A673 (cell line): ENCODE measurements around the gene SLC6A2. TPM values are rescaled to one million over a fixed set of nuclear protein-coding genes. Genes with fewer than 3 reads are reported as not detected.

ENCODE experiments used
- BruUV-seq: library from RNA; stranded (reverse); fragments of 400-500 nt; replicated peaks from 2 replicates; lab custom pipeline; 2021; lab: Mats Ljungman, UMichigan
- CTCF ChIA-PET: fragments of 300-600 bp; sonication (Branson Sonifier 250); formaldehyde crosslinking; loops from one replicate; lab custom pipeline; 2022; ENCODE audit warnings: antibody characterized with exemption; lab: Charles Lee
- POLR2A ChIA-PET: fragments of 300-600 bp; sonication (Branson Sonifier 250); formaldehyde crosslinking; loops from one replicate; lab custom pipeline; 2022; ENCODE audit warnings: antibody characterized with exemption; ENCODE audit not compliant: low non-redundant PET; lab: Charles Lee
- DNase-seq: peaks from one replicate; pipeline ENCODE4 v3.0.0-alpha.2; 2015; ENCODE audit warnings: low spot score
- H3K27ac ChIP-seq: fragments of 200-600 bp; sonication (generic); 2 replicates; pipeline ENCODE4 v1.5.1; 2016; ENCODE audit warnings: mixed run types, low read depth, mild to moderate bottlenecking, mixed read lengths, antibody characterized with exemption, low read length; ENCODE audit not compliant: poor library complexity, severe bottlenecking
- H3K27me3 ChIP-seq: fragments of 200-600 bp; sonication (generic); replicated peaks from 2 replicates; pipeline ENCODE4 v1.6.1; 2017; ENCODE audit warnings: mixed run types, low read depth, mild to moderate bottlenecking, mixed read lengths, antibody characterized with exemption, low read length; ENCODE audit not compliant: insufficient read depth, poor library complexity
- H3K36me3 ChIP-seq: fragments of 200-600 bp; sonication (generic); 2 replicates; pipeline ENCODE4 v1.6.1; 2016; ENCODE audit warnings: mixed run types, mild to moderate bottlenecking, mixed read lengths, antibody characterized with exemption, low read length; ENCODE audit not compliant: insufficient read depth, poor library complexity, severe bottlenecking
- H3K4me1 ChIP-seq: fragments of 200-600 bp; sonication (generic); 2 replicates; pipeline ENCODE4 v1.6.1; 2017; ENCODE audit warnings: mixed run types, mild to moderate bottlenecking, mixed read lengths, antibody characterized with exemption, low read length; ENCODE audit not compliant: insufficient read depth, poor library complexity, severe bottlenecking
- H3K4me3 ChIP-seq: fragments of 200-600 bp; sonication (generic); 2 replicates; pipeline ENCODE4 v1.5.1; 2016; ENCODE audit warnings: low read depth, mixed run types, mild to moderate bottlenecking, mixed read lengths, low read length; ENCODE audit not compliant: poor library complexity, severe bottlenecking
- H3K9me3 ChIP-seq: fragments of 200-600 bp; sonication (generic); 2 replicates; pipeline ENCODE4 v1.6.1; 2016; ENCODE audit warnings: mixed run types, low read depth, mild to moderate bottlenecking, mixed read lengths, antibody characterized with exemption, low read length; ENCODE audit not compliant: poor library complexity, severe bottlenecking
- CTCF ChIP-seq: fragments of 300-800, 200-600 bp; sonication (generic); conservative IDR thresholded peaks from 2 replicates; pipeline ENCODE4 v1.5.1; 2017; ENCODE audit warnings: low read depth, mild to moderate bottlenecking, antibody characterized with exemption, low read length, moderate library complexity, mixed read lengths
- EZH2 ChIP-seq: fragments of 200-600 bp; sonication (generic); IDR thresholded peaks from 2 replicates; pipeline ENCODE4 v1.6.1; 2017; ENCODE audit warnings: borderline replicate concordance, low read depth, mild to moderate bottlenecking, mixed read lengths, antibody characterized with exemption, low read length; ENCODE audit not compliant: poor library complexity, severe bottlenecking
- intact Hi-C: fragments of 100-400 bp; cut with micrococcal nuclease; formaldehyde crosslinking; loops from one replicate; pipeline ENCODE4 v1.10.0; 2022; ENCODE audit not compliant: unreplicated experiment
- total RNA-seq: library from RNA; stranded (reverse); gene quantifications from 2 replicates; pipeline ENCODE4 v1.2.3, GENCODE V29; 2021

The SLC6A2 gene
- total RNA-seq, 1 experiment from 2014 or later, result not detected

GRCh38 chr16:55663765-55664677, 8.2 kb downstream of the SLC6A2 start:
- POLR2A ChIA-PET, result no interaction called here
- Histone ChIP-seq H3K36me3 (no peaks in the 10 kb centered on the region), H3K4me3 (no peak overlapping the region), H3K27ac (no peak overlapping the region), H3K9me3 (no peaks in the 10 kb centered on the region), H3K27me3 (peaks cover 7% of the 10 kb centered on the region), H3K4me1 (no peaks in the 10 kb centered on the region)
- no TSS peak for BruUV-seq
- TF ChIP-seq CTCF (no peak), EZH2 (no peak)
- CTCF ChIA-PET, result interaction anchor here (1.1 kb wide), 1 partner anchor 199 kb away, joined by 4 read pairs; no protein-coding TSS in a partner anchor
- intact Hi-C loops, result no loop called here
- DNase-seq, result no peak

GRCh38 chr16:55664786-55665407, 9.1 kb downstream of the SLC6A2 start:
- Histone ChIP-seq H3K27me3 (no peaks in the 10 kb centered on the region), H3K27ac (no peak overlapping the region), H3K4me1 (no peaks in the 10 kb centered on the region), H3K36me3 (no peaks in the 10 kb centered on the region), H3K9me3 (no peaks in the 10 kb centered on the region), H3K4me3 (no peak overlapping the region)
- ChIA-PET CTCF (interaction anchor here (1.1 kb wide), 1 partner anchor 200 kb away, joined by 4 read pairs; no protein-coding TSS in a partner anchor), POLR2A (no interaction called here)
- BruUV-seq, result no TSS peak
- DNase-seq, result no peak
- TF ChIP-seq CTCF (no peak), EZH2 (no peak)
- intact Hi-C loops, result no loop called here

GRCh38 chr16:55665511-55665910, 9.7 kb downstream of the SLC6A2 start:
- POLR2A ChIA-PET, result no interaction called here

More at GRCh38 chr16:55665511-55665910, 9.7 kb downstream of the SLC6A2 start:
- Histone ChIP-seq H3K9me3 (no peaks in the 10 kb centered on the region), H3K4me3 (no peak overlapping the region), H3K27ac (no peak overlapping the region), H3K4me1 (no peaks in the 10 kb centered on the region), H3K27me3 (no peaks in the 10 kb centered on the region), H3K36me3 (no peaks in the 10 kb centered on the region)
- no peak for DNase-seq
- CTCF ChIA-PET, result no interaction called here
- intact Hi-C loops, result no loop called here
- no peak for TF ChIP-seq EZH2
- no peak for TF ChIP-seq CTCF
- BruUV-seq, result no TSS peak
